ENCODE data around the gene FAM161B. TPM values are rescaled to one million over a fixed set of nuclear protein-coding genes. Genes with fewer than 3 reads are reported as not detected.

FAM161B gene
- total RNA-seq, 1 donor from 2014 or later: 3.7 TPM

DNA sequence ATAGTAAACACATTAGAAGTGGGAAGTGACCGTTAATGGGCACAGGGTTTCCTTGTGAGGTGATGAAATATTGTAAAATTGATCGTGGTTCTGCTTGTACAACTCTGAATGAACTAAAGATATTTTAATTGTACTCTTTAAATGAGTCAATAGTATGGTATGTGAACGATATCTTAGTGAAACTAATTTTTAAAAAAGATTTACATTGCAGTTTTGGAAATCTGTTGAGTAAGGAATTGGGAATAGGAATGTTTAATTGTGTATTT lies 61.5 kb downstream of the FAM161B start:
- Mint-ChIP-seq H3K36me3 (ENCODE audit: insufficient read depth) (no peaks in the 10 kb centered on the region), H3K4me1 (ENCODE audit: low read depth) (peaks cover 28% of the 10 kb centered on the region), H3K9me3 (ENCODE audit: low read depth) (no peaks in the 10 kb centered on the region), H3K27me3 (no peaks in the 10 kb centered on the region), H3K4me3 (ENCODE audit: low read depth) (peak overlapping the region; percentile 94), H3K27ac (peak overlapping the region; percentile 99)
- TF ChIP-seq, protein P1, sequence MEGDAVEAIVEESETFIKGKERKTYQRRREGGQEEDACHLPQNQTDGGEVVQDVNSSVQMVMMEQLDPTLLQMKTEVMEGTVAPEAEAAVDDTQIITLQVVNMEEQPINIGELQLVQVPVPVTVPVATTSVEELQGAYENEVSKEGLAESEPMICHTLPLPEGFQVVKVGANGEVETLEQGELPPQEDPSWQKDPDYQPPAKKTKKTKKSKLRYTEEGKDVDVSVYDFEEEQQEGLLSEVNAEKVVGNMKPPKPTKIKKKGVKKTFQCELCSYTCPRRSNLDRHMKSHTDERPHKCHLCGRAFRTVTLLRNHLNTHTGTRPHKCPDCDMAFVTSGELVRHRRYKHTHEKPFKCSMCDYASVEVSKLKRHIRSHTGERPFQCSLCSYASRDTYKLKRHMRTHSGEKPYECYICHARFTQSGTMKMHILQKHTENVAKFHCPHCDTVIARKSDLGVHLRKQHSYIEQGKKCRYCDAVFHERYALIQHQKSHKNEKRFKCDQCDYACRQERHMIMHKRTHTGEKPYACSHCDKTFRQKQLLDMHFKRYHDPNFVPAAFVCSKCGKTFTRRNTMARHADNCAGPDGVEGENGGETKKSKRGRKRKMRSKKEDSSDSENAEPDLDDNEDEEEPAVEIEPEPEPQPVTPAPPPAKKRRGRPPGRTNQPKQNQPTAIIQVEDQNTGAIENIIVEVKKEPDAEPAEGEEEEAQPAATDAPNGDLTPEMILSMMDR (IDR thresholded peaks at IDR 0.05; ENCODE audit: unreplicated experiment): no peak
- DNase-seq (ENCODE audit: low spot score, unreplicated experiment): no peak

DNA sequence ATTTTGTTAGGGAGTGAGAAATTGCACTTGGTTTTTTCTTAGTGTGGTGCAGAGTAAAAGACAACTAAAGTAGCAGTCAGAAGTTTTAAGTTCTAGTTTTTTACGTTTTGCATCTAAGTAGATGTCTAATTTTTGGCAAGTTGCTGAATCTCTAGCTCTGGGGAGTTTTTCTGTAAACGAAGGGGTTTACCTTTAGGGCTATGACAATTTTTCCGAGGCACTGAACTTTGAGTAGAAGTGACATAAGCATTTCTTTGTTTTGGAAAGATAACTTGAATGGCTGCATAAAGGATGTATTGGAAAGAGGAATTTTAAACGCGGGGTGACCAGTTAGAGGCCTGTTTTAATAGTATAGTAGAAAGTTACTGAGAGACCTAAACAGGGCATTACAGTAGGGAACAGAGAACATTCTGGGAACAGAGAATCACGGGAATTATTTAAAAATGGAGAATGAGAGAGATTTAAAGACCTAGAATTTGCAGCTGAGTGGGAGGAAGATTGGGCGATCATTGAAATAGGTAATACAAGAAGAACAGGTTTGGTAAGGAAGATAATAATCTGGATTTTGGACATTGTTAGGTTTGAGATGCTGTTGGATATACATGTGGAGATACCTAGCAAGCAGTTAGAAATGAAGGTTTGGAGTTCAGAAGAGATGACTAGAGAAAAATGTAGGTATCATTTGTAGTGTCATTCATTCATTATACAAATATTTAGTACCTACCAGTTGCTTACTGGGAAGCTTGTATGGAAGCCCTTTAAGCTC lies 62.0 kb downstream of the FAM161B start:
- H3K27me3 Mint-ChIP-seq: no peaks in the 10 kb centered on the region
- peaks cover 28% of the 10 kb centered on the region for H3K4me1 Mint-ChIP-seq (ENCODE audit: low read depth)
- H3K36me3 Mint-ChIP-seq (ENCODE audit: insufficient read depth): no peaks in the 10 kb centered on the region
- TF ChIP-seq, protein P1 (IDR thresholded peaks at IDR 0.05; ENCODE audit: unreplicated experiment): no peak
- H3K27ac Mint-ChIP-seq: peak overlapping the region; percentile 99
- no peak for DNase-seq (ENCODE audit: low spot score, unreplicated experiment)
- H3K9me3 Mint-ChIP-seq (ENCODE audit: low read depth): no peaks in the 10 kb centered on the region
- H3K4me3 Mint-ChIP-seq (ENCODE audit: low read depth): peak overlapping the region; percentile 94

DNA sequence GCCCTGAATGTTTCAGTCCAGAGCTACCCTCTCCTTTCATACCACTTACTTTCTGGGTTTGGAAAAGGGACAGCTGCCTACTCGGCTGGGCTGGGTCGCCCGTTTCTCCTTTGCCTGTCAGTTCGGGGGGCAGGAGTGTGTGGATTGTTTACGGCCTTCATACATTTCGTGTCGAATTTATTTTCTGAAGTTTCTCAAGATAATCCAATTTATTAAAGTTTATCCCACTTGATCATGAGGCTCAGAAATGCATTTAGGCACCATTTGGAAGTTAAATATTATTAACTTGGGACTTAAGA lies 62.6 kb downstream of the FAM161B start:
- H3K9me3 Mint-ChIP-seq (ENCODE audit: low read depth): no peaks in the 10 kb centered on the region
- no peaks in the 10 kb centered on the region for H3K27me3 Mint-ChIP-seq
- peaks cover 28% of the 10 kb centered on the region for H3K4me1 Mint-ChIP-seq (ENCODE audit: low read depth)
- peak overlapping the region; percentile 94 for H3K4me3 Mint-ChIP-seq (ENCODE audit: low read depth)
- H3K36me3 Mint-ChIP-seq (ENCODE audit: insufficient read depth): no peaks in the 10 kb centered on the region
- no peak for DNase-seq (ENCODE audit: low spot score, unreplicated experiment)
- TF ChIP-seq, protein P1 (IDR thresholded peaks at IDR 0.05; ENCODE audit: unreplicated experiment): no peak
- peak overlapping the region; percentile 99 for H3K27ac Mint-ChIP-seq

DNA sequence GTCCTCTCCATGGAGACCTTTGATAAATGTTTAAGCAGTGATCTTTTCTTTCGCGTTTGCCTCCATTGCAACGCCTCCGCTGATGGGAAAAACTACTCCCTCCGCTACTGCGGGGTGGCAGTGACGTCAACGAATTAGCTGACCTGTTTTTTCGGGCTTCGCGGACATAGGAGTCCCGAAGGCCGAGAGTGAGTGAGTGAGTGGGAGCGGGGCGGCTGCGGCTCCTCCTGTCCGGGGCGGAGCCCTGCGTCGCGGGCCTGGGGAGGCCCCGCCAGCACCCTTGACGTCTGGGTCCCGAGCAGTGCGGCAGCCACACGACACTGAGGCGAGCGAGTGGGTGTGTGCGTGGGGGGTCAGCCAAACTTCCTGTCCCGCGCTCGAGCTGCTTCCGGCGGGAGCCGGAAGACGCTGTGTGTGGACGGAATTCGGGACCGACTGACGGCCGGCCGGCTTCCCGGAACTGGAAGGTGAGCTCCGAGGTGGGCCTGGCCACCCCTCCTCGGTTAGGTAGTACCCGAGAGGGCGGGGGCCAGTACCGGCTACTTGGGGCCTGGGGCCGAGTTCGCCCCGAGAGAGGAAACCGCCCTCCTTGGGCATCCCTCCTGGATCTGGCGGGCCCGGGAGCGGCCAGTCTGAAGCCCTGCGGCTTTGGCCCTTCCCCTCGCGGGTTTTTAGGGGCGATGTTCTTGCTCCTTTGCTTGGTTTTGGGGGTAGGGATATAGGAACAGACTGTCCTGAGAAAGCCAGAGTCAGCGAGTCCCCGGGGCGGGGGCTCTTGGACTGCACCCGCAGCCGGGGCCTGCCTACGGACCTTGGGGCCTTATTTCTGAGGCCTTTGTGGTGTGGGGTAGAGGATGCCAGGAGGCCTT lies 63.2 kb downstream of the FAM161B start, which contains the start of gene ZNF410:
Gene ZNF410 (plus strand): TSS at position 411 of the 869 bp plus-strand sequence. CDS start 5,317 bp downstream, outside the sequence.
- Mint-ChIP-seq H3K4me1 (ENCODE audit: low read depth) (peaks cover 28% of the 10 kb centered on the region), H3K9me3 (ENCODE audit: low read depth) (no peaks in the 10 kb centered on the region), H3K27me3 (no peaks in the 10 kb centered on the region), H3K4me3 (ENCODE audit: low read depth) (peak within 1 kb of the TSS; percentile 94), H3K36me3 (ENCODE audit: insufficient read depth) (no peaks in the 10 kb centered on the region), H3K27ac (peak within 1 kb of the TSS; percentile 99)
- TF ChIP-seq, protein P1 (IDR thresholded peaks at IDR 0.05; ENCODE audit: unreplicated experiment): no peak
- peak; percentile 75 for DNase-seq (ENCODE audit: low spot score, unreplicated experiment)

DNA sequence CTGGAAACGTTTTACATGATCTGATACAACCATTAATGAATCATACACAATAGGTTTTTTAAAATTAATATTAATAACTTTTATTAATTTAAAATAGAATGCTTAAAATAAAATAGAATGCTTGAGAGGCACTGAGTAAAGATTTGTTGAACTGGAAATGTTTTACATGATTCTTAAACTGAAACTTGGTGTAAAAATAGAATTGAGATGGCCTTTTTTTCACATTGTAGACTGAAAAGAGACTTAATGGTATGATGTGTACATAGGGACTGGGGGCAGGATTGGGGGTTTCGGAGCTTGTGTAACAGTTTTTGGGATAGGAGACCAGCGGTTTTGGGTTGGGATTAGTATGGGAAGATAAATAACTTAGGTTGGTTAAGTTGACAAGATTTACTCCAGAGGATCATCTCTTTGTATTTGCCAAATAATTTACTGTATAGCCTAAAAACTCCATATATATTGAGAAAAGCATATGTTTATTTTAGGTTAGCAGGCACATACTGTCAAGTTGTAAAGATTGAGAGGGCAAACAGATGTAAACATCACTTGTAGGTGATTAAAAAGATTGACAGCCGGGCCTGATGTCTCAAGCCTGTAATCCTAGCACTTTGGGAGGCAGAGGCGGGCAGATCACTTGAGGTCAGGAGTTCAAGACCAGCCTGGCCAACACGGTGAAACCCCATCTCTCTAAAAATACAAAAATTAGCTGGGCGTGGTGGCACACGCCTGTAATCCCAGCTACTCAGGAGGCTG lies 65.3 kb downstream of the FAM161B start:
- H3K4me1 Mint-ChIP-seq (ENCODE audit: low read depth): peaks cover 28% of the 10 kb centered on the region
- DNase-seq (ENCODE audit: low spot score, unreplicated experiment): no peak
- TF ChIP-seq, protein P1 (IDR thresholded peaks at IDR 0.05; ENCODE audit: unreplicated experiment): no peak

More for the DNA sequence above, 65.3 kb downstream of the FAM161B start:
- Mint-ChIP-seq H3K9me3 (ENCODE audit: low read depth) (no peaks in the 10 kb centered on the region), H3K27ac (peak overlapping the region; percentile 69), H3K36me3 (ENCODE audit: insufficient read depth) (no peaks in the 10 kb centered on the region), H3K4me3 (ENCODE audit: low read depth) (peak overlapping the region; percentile 68), H3K27me3 (no peaks in the 10 kb centered on the region)

Measured in progenitor cell of endocrine pancreas (in vitro differentiated cells).